HG03139 (cell line): ENCODE results near the gene PGP.

Experiments used
- ATAC-seq: cut with Tn5 transposase; IDR thresholded peaks from one replicate; pipeline ENCODE4 v1.9.1; 2021; ENCODE audit not compliant: unreplicated experiment

PGP gene

GRCh38 chr16:2184346-2184745 is 30.3 kb downstream of the PGP start:
- ATAC-seq = no peak

- ATAC-seq = no peak
Measured at GRCh38 chr16:2183671-2184070, 31.0 kb downstream of the PGP start.

DNA sequence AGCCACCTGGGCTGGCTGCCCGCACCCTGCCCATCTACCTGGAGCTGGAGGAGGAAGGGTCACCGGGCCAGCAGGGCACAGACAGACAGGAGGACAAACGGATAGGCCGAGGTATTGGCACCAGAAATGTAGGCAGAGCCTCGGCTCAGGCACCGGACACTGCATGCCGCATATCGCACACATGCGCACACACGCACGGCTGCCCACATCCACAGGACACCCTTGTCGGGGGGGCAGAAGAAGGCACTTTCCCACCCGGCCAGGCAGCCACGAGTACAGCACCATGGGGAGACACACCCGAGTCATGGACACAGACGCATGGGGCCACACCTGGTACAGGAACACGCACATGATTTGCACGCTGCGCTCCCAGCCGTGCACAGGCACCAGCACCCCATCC is 32.7 kb downstream of the PGP start:
- no peak for ATAC-seq

GRCh38 chr16:2180962-2181923 is 33.4 kb downstream of the PGP start:
- ATAC-seq = no peak

DNA sequence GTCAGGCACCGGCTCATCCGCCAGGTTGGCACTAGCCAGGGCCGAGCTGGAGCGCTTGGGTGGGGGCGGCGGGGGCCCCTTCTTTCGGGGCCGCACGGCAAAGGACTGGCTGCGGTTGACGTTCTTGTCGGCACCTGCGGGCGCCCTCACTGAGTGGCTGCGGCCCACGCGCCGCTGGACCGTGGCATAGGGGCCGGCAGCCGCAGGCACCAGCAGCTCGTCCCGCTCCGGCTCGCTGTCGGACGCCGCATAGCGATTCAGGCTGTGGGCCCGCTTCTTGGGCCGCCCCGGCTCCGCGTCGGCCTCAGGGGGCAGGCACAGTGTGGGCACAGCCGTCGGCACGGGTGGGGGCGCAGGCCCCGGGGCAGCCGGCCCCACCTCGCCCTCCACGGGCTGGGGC is 34.2 kb downstream of the PGP start:
- ATAC-seq = no peak

GRCh38 chr16:2179576-2179975 is 35.1 kb downstream of the PGP start:
- no peak for ATAC-seq

DNA sequence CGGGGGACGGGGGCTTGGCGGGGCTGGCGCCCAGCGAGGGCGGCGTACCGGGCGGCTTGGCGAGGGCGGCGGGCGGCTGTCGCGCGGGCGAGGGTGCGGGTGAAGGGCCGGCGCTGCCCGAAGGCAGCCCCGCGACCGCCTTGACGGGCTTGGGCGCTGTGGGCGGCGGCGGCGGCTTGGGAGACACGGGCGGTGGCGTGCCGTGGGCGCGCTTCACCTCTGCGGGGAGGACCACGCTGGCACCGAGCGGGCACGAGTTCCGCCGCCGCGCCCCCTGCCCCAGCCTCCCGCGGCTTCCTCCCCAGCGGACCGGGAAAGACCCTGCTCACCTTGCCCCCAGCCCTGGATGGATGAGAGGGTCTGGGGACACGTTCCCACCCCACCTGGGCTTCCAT is 35.5 kb downstream of the PGP start:
- no peak for ATAC-seq

DNA sequence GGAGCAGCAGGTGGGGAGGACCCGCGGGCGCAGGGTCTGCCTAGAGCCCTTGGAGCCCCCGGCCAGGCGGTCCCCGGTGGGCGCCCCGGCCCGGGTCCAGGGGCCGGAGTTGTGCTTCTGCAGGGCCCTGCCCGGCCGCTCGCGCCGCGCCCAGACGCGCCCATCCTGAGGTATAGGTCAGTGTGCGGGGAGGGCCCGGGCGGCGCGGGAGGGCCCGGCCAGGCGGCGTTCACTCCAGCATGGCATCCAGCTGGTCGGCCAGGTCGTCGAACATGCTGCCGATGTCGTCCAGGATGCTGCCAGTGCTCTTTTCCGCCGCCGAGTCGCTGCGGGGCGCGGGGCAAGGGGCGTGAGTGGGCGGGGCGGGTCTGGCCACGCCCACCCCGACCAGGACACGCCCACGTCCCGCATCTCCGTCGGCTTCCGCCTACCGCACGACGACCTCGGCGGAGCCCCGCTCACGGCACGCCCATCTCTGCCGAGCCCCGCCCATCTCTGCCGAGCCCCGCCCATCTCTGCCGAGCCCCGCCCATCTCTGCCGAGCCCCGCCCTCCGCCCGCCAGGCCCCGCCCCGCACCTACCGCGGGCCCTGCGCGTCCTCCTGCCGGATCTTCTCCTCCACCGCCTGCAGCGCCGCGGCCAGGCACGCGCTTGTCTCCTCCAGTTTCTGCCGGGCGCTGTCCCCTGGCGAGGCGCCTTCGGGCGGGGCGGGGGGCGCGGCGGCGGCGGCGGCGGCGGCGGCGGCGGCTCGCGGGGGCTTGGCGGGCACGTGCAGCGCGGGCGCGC is 36.1 kb downstream of the PGP start:
- no peak for ATAC-seq

DNA sequence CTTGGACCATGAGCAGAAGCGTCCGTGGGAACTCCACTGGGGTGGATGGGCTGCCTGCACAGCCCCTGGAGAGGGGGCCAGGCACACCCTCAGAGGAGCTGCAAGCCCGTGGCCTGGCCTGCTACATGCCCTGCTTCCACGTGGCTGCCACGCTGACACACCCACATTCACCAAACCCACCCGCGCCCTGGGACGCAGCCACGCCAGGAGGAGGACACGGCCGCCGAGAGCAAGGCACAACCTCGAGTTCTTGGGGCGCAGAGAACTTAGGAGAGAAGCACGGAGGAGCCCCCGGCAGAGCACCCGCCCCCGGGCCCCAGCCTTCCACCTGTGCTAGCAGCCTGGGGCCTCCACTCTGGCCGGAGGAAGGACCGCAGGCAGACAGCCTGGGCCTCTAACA is 37.1 kb downstream of the PGP start:
- no peak for ATAC-seq

DNA sequence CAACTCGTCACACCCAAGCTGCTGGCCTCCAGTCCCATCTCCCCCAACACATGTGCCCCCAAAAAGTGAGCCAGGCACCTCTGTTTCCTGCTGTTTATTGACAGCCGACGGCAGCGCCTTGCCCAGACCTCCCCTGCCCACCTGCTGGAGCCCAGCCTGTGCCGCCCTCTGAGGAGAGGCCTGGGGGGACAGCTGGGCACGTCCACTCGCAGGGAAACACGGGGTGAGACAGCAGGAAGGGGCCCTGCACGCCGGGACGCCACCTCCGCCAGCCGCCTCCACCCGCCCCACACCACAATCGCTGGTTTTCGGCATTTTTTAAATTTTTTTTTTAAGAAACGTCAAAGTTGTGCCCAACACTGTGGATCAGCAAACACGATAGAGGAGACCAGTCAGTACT is 37.5 kb downstream of the PGP start:
- ATAC-seq = no peak

DNA sequence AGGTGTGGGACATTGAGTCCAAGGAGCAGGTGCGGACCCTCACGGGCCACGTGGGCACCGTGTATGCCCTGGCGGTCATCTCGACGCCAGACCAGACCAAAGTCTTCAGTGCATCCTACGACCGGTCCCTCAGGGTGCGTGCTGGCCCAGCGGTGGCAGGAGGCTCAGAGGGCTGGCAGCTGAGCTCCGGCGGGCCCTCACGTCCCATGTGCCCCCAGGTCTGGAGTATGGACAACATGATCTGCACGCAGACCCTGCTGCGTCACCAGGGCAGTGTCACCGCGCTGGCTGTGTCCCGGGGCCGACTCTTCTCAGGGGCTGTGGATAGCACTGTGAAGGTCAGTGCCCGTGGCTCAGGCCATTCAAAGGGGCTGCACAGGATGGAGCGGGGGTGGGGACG is 38.6 kb downstream of the PGP start:
- ATAC-seq = no peak

DNA sequence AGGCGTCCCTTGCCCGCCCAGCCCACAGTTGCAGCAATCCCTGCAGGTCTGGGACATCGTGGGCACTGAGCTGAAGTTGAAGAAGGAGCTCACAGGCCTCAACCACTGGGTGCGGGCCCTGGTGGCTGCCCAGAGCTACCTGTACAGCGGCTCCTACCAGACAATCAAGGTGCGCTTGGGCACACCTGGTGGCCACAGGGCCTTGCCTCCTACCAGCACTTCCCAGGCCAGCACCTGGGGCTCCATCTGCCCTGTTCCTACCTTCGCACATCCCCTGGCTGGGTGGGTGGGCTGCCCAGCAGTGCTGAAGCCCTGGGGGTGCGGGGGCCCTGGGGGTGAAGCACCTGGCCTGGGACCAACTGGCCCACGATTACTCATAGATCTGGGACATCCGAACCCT is 39.2 kb downstream of the PGP start:
- ATAC-seq = no peak

- ATAC-seq = no peak
Measured at GRCh38 chr16:2174396-2175131, 40.1 kb downstream of the PGP start.

GRCh38 chr16:2173916-2174315 is 40.7 kb downstream of the PGP start:
- ATAC-seq = no peak

DNA sequence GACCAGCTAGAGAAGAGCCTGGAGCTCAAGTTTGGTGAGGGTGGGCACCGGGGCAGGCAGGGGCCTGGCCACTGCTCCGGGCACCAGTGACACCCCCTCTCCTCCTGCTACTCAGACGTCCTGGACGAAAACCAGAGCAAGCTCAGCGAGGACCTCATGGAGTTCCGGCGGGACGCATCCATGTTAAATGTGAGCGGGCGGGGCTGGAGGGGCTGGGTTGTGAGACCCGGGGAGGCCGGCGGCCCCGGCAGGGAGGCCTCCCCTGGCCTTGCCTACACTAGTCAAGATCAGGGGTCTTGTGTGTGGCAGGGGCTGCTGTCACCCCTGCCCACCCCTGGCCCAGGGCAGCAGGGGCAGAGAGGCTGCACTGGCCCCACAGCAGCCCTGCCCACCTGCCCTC is 41.3 kb downstream of the PGP start:
- ATAC-seq = no peak

DNA sequence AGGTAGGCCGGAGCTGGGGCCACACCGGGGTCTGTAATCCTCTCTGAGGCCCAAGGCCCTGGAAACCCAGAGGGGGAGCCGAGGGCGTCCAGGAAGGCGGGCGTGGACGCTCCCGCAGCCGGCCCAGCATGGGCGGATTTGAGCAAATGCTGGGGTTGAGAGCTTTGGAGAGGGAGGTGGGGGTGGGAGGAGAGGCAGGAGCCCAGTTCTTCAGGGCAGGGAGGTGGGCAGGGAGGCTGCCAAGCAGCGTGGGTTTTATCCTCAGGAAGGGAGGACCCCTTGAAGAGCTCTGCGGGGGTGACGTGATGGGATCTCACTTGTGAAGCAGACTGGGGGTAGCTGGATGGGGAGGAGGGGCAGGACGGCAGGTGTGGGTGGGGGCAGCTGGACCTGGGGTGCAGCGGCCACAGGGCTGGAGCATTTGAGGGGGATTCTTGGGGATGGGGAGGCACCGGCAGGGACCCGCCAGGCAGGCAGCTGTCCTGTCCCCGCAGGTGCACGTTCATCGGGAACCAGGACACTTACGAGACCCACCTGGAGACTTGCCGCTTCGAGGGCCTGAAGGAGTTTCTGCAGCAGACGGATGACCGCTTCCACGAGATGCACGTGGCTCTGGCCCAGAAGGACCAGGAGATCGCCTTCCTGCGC is 41.8 kb downstream of the PGP start:
- no peak for ATAC-seq

DNA sequence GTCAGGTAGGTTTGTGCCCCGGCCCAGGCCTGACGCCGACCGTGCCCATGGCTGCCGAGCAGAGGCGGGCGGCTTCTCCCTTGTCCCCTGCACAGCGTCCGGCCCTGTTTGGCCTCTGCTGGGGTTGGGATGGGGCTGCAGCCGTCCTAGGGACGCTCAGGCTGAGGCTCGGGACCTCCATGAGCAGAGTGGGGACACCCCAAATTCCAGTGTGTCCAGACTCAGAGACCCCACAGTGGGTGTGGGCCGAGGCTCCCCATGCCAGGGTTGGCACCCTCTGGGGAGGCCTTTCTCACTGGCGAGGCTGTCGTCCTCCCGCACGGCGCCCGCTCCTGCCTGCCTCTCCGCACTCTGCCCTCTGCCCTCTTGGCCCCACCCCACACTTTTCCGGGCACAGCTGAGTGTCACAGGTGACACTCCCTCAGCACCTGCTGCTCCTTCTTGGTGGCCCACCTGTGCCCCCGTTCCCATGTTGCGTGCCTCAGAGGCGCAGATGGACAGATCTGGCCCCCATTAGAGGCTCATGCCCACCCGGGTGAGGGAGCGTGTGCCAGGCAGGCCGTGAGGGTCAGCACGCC is 43.0 kb downstream of the PGP start:
- ATAC-seq = no peak

GRCh38 chr16:2170587-2171435 is 43.8 kb downstream of the PGP start:
- ATAC-seq = no peak

DNA sequence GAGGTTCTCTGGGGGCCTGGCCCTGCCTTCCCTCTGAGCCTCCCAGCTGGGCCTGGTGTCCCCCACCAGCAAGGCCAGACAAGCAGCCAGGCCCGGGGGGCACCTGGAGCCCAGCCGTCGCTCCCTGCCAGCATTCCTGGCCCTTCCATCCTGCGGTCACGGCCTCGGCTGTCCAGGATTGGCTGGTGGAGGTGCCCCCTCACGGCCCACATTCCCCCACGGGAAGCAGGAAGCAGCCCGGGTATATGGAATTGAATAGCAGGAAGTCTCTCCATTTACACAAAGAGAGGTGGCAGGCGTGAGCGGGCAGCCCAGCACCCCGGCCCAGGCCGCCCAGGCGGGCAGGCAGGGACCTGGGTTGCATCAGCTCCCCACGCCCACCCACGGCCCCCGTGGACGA is 44.6 kb downstream of the PGP start:
- ATAC-seq = no peak
